H9 (cell line): ENCODE measurements around the gene CCNI2. TPM values are rescaled to one million over a fixed set of nuclear protein-coding genes. Genes with fewer than 3 reads are reported as not detected.

Experiments
- DNase-seq: peaks from one replicate; pipeline ENCODE4 v3.0.0-alpha.2; 2017
- H2AFZ ChIP-seq: one replicate; pipeline ENCODE4 v1.6.1; 2013; ENCODE audit warnings: mild to moderate bottlenecking, low read length, control low read depth, moderate library complexity
- H2AK5ac ChIP-seq: 2 replicates; pipeline ENCODE4 v1.6.1; 2013; ENCODE audit warnings: low read length, control low read depth, mixed read lengths; ENCODE audit not compliant: insufficient read length
- H2BK120ac ChIP-seq: one replicate; pipeline ENCODE4 v1.6.1; 2013; ENCODE audit warnings: low read depth, mild to moderate bottlenecking, low read length, control low read depth, inconsistent platforms; ENCODE audit not compliant: poor library complexity, severe bottlenecking
- H2BK12ac ChIP-seq: 2 replicates; pipeline ENCODE4 v1.6.1; 2013; ENCODE audit warnings: low read length, control low read depth, mixed read lengths, low read depth; ENCODE audit not compliant: insufficient read length
- H2BK15ac ChIP-seq: 2 replicates; pipeline ENCODE4 v1.6.1; 2013; ENCODE audit warnings: low read depth, low read length, control low read depth
- H2BK20ac ChIP-seq: one replicate; pipeline ENCODE4 v1.6.1; 2013; ENCODE audit warnings: low read depth, mild to moderate bottlenecking, low read length, control low read depth, inconsistent platforms; ENCODE audit not compliant: poor library complexity, severe bottlenecking
- H2BK5ac ChIP-seq: 2 replicates; pipeline ENCODE4 v1.6.1; 2013; ENCODE audit warnings: low read length, control low read depth, mixed read lengths; ENCODE audit not compliant: insufficient read length
- H3K14ac ChIP-seq: 2 replicates; pipeline ENCODE4 v1.6.1; 2013; ENCODE audit warnings: low read length, control low read depth; ENCODE audit not compliant: insufficient read depth
- H3K18ac ChIP-seq: 2 replicates; pipeline ENCODE4 v1.6.1; 2013; ENCODE audit warnings: low read depth, mild to moderate bottlenecking, mixed read lengths, low read length, control low read depth; ENCODE audit not compliant: insufficient read length
- H3K23ac ChIP-seq: 2 replicates; pipeline ENCODE4 v1.6.1; 2013; ENCODE audit warnings: low read length, control low read depth, mixed read lengths, low read depth; ENCODE audit not compliant: insufficient read length
- H3K23me2 ChIP-seq: 2 replicates; pipeline ENCODE4 v1.6.1; 2013; ENCODE audit warnings: low read depth, mild to moderate bottlenecking, mixed read lengths, low read length, control low read depth; ENCODE audit not compliant: insufficient read length, poor library complexity, severe bottlenecking
- H3K27ac ChIP-seq: 2 replicates; pipeline ENCODE4 v1.5.1; 2013; ENCODE audit warnings: low read length, control low read depth, mixed read lengths, low read depth; ENCODE audit not compliant: insufficient read length
- H3K27me3 ChIP-seq: 2 replicates; pipeline ENCODE4 v1.6.1; 2013; ENCODE audit warnings: low read length, control low read depth, inconsistent platforms; ENCODE audit not compliant: insufficient read depth
- H3K4ac ChIP-seq: 2 replicates; pipeline ENCODE4 v1.6.1; 2013; ENCODE audit warnings: low read depth, mild to moderate bottlenecking, control low read depth, inconsistent platforms, low read length, moderate library complexity
- H3K4me1 ChIP-seq: 2 replicates; pipeline ENCODE4 v1.6.1; 2013; ENCODE audit warnings: low read length, control low read depth, inconsistent platforms; ENCODE audit not compliant: insufficient read depth
- H3K4me2 ChIP-seq: 2 replicates; pipeline ENCODE4 v1.6.1; 2013; ENCODE audit warnings: low read length, control low read depth, mixed read lengths; ENCODE audit not compliant: insufficient read length, insufficient read depth
- H3K56ac ChIP-seq: 2 replicates; pipeline ENCODE4 v1.6.1; 2013; ENCODE audit warnings: low read depth, mild to moderate bottlenecking, mixed read lengths, low read length, control low read depth; ENCODE audit not compliant: insufficient read length
- H3K79me1 ChIP-seq: 2 replicates; pipeline ENCODE4 v1.6.1; 2013; ENCODE audit warnings: low read depth, mild to moderate bottlenecking, moderate library complexity, low read length, control low read depth, inconsistent platforms; ENCODE audit not compliant: insufficient read depth, poor library complexity, severe bottlenecking
- H3K79me2 ChIP-seq: 2 replicates; pipeline ENCODE4 v1.6.1; 2013; ENCODE audit warnings: low read length, control low read depth, inconsistent platforms; ENCODE audit not compliant: insufficient read depth
- H3K9ac ChIP-seq: 2 replicates; pipeline ENCODE4 v1.6.1; 2013; ENCODE audit warnings: low read length, control low read depth, mixed read lengths; ENCODE audit not compliant: insufficient read length; ENCODE audit errors: extremely low read depth
- H3K9me3 ChIP-seq: one replicate; pipeline ENCODE4 v1.6.1; 2013; ENCODE audit warnings: low read depth, low read length, inconsistent platforms; ENCODE audit not compliant: control insufficient read depth
- H3T11ph ChIP-seq: one replicate; pipeline ENCODE4 v1.6.1; 2013; ENCODE audit warnings: mild to moderate bottlenecking, low read length, control low read depth, inconsistent platforms
- H4K20me1 ChIP-seq: one replicate; pipeline ENCODE4 v1.6.1; 2013; ENCODE audit not compliant: control insufficient read depth, insufficient read length, insufficient read depth
- H4K5ac ChIP-seq: 2 replicates; pipeline ENCODE4 v1.6.1; 2013; ENCODE audit warnings: low read depth, mild to moderate bottlenecking, mixed read lengths, low read length, control low read depth; ENCODE audit not compliant: insufficient read length
- H4K8ac ChIP-seq: replicated peaks from 2 replicates; pipeline ENCODE4 v1.6.1; 2013; ENCODE audit warnings: low read length, control low read depth, mixed read lengths, low read depth; ENCODE audit not compliant: insufficient read length
- H4K91ac ChIP-seq: 2 replicates; pipeline ENCODE4 v1.6.1; 2013; ENCODE audit warnings: low read depth, mild to moderate bottlenecking, moderate library complexity, mixed read lengths, low read length, control low read depth; ENCODE audit not compliant: insufficient read length
- H3K27ac Mint-ChIP-seq, 3 experiments: 2 replicates in 2 of 3; 3 replicates in 1 of 3; pipeline ENCODE4 v1.8.0; 2020 to 2021; ENCODE audit warnings: mixed read lengths in 3 of 3, mild to moderate bottlenecking in 1 of 3, moderate library complexity in 1 of 3
- H3K27me3 Mint-ChIP-seq: 2 replicates; pipeline ENCODE4 v1.8.0; 2021; ENCODE audit warnings: low read depth, mild to moderate bottlenecking, moderate library complexity, mixed read lengths
- H3K36me3 Mint-ChIP-seq, 3 experiments: 2 replicates in 2 of 3; 3 replicates in 1 of 3; pipeline ENCODE4 v1.8.0; 2020 to 2021; ENCODE audit warnings: low read depth in 3 of 3, mixed read lengths in 3 of 3; ENCODE audit not compliant: insufficient read depth in 1 of 3
- H3K4me1 Mint-ChIP-seq, 2 experiments: 2 replicates each; pipeline ENCODE4 v1.8.0; 2020; ENCODE audit warnings: mixed read lengths in 2 of 2
- H3K4me3 Mint-ChIP-seq, 2 experiments: 2 replicates in 1 of 2; 3 replicates in 1 of 2; pipeline ENCODE4 v1.8.0; 2020 to 2021; ENCODE audit warnings: mild to moderate bottlenecking in 2 of 2, mixed read lengths in 2 of 2, moderate library complexity in 1 of 2
- H3K9me3 Mint-ChIP-seq, 2 experiments: 2 replicates in 1 of 2; 3 replicates in 1 of 2; pipeline ENCODE4 v1.8.0; 2020; ENCODE audit warnings: mild to moderate bottlenecking in 2 of 2, mixed read lengths in 2 of 2, moderate library complexity in 1 of 2
- CTCF ChIP-seq: fragments of 200-600 bp; sonication (generic); conservative IDR thresholded peaks from 3 replicates; pipeline ENCODE4 v1.8.0; 2021; ENCODE audit warnings: antibody characterized with exemption, mild to moderate bottlenecking
- WGBS: extraction: QIAGEN DNeasy Blood & Tissue Kit; methylation state at CpG from one replicate; pipeline ENCODE4 v1.1.7; 2013; ENCODE audit warnings: missing lambda C conversion rate, low lambda C conversion rate, mixed read lengths; ENCODE audit not compliant: insufficient read length; ENCODE audit errors: extremely low coverage; 5-methylcytosine and 5-hydroxymethylcytosine counted together
- total RNA-seq: library from RNA; stranded (reverse); gene quantifications from 2 replicates; pipeline ENCODE4 v1.2.1, GENCODE V29; 2021

CCNI2 gene
- total RNA-seq, 1 experiment from 2014 or later: 0.57 TPM

GRCh38 chr5:132725745-132726144, 21.5 kb upstream of the CCNI2 start:
- Histone ChIP-seq H4K20me1 (no peaks in the 10 kb centered on the region), H2BK120ac (no peak overlapping the region), H2BK12ac (no peak overlapping the region), H3K14ac (no peak overlapping the region), H3T11ph (no peak overlapping the region), H3K18ac (no peak overlapping the region), H2BK20ac (no peak overlapping the region), H3K4me1 (no peaks in the 10 kb centered on the region), H3K4ac (no peak overlapping the region), H3K27ac (no peak overlapping the region), H2BK15ac (no peak overlapping the region), H3K4me2 (no peak overlapping the region), H4K5ac (no peak overlapping the region), H3K9ac (no peak overlapping the region), H2AFZ (no peak overlapping the region), H3K9me3 (no peaks in the 10 kb centered on the region), H3K79me1 (no peaks in the 10 kb centered on the region), H3K23ac (no peak overlapping the region), H3K27me3 (no peaks in the 10 kb centered on the region), H2BK5ac (no peak overlapping the region), H3K56ac (no peak overlapping the region), H4K8ac (no peak overlapping the region), H2AK5ac (no peak overlapping the region), H3K23me2 (no peaks in the 10 kb centered on the region), H4K91ac (no peak overlapping the region), H3K79me2 (no peaks in the 10 kb centered on the region)
- Mint-ChIP-seq H3K27me3 (no peaks in the 10 kb centered on the region), H3K27ac (no peak overlapping the region), H3K9me3 (no peaks in the 10 kb centered on the region; a peak in 1 of 5 replicates), H3K36me3 (peaks cover 2 to 10% (median 4%) of the 10 kb centered on the region in 3 experiments; a peak in 5 of 7 replicates), H3K4me1 (no peaks in the 10 kb centered on the region), H3K4me3 (no peak overlapping the region)
- no peak for TF ChIP-seq CTCF
- no peak for DNase-seq
- WGBS: no CpG with 5 or more reads among the region's 2 CpGs
